GM19240 (cell line): Measurements from ENCODE around the gene TTLL5.

ENCODE experiments used
- DNase-seq: peaks from one replicate; pipeline ENCODE4 v3.0.0; 2011; ENCODE audit warnings: low spot score; ENCODE audit not compliant: insufficient read length

The TTLL5 gene

DNA sequence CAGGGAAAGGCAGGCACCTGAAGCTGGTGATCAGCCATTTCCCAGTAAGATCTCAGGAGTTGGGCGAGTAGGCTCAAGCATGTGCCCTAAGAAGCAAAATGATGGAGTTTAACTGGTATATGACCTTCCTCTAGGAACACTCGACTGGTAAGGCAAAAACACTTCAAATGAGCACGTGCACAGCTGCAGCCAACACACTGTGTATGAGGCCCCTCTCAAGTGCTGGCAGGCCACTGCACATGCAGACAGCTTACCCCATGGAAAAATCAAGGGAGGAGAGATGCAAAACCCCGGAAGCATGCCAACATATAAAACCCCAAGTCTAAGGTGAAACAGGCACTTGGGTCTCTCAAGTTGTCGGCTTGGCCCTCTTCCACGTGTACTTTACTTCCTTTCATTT lies 39.2 kb downstream of the TTLL5 start:
- DNase-seq, result no peak

DNA sequence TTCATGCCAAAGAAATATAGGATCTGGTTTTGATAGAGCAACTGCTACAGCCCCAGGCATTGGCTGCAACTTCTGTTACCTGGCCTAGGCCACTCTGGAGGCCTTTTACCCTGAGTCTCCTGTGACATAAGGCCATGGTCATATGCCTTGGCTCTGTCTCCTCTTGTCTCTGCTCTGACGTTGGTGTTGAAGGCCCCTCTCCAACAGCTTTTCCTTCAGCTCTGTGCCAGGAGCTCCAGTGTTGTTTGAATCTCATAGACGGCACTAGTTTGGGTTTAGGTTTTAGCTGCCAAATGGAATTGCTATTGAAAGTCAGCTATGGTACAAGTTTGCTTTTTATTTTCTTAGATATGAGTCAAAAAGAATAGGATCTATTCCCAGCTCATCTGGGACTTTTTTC lies 41.1 kb downstream of the TTLL5 start:
- no peak for DNase-seq

DNA sequence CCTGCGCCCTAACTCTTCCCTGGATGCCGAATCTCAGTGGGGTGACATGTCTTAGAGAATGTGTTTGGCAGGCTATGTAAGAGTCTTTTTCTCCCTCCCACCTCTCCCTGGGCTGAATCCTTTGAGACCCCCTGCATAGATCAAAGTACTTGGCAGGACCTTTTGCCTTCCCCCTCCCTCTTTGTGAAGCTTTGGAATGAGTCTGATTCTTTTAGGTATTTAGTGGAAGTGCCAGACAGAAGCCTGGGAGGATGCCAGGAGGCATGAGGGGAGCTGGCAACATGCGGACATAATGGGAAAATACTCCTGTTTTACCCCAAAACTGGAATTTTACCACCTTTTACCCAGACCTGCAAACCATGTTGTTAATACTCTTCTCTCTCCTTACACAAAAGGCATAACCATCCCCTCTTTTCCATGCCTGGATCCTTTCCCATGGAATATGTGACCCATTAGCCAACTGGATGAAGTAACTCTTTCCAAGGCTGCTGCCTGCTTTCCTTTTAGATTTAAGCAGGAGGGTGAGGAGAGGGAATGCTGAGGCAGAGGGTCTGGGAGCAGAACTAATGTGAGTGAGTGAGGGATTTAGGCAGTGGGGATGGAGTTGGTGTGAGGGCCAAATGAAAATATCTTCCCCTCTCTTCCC lies 41.7 kb downstream of the TTLL5 start:
- DNase-seq, result no peak

DNA sequence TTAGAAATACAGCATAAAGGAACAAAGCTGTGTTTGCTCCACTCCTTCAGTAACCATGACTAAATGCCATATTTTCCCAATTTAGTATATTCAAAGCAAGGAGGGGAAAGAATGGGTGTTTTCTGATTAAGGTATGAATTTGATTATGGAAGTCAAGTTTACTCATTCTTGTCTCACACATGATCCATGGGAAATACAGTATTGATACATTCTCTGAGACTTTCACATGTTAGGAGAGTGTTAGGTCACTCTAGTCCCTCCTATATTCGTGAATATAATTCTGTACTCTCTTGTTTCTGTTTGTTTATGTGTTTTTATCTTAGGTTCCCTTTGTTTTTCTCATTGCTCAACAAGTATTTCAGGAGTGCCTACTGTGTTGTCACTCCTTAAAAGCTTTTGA lies 42.4 kb downstream of the TTLL5 start:
- DNase-seq, result no peak

DNA sequence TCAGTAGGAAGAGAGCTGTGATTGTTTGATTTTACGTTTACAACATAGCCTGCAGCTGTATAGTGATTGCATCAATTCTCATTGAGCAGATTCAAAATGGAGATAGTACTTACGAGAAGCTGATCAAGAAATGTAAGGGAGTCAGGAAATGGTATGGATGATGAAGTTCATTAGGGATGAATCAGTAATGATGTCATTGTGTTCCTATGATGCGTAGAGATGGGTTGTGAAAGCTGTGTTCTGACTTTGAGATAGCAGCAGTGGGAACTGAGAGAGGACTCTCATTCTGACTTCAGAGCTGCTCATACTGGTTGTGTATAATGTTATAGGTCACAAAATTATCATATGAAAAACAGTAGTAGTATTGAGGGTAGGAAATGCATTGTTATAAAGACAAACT lies 44.0 kb downstream of the TTLL5 start:
- no peak for DNase-seq

DNA sequence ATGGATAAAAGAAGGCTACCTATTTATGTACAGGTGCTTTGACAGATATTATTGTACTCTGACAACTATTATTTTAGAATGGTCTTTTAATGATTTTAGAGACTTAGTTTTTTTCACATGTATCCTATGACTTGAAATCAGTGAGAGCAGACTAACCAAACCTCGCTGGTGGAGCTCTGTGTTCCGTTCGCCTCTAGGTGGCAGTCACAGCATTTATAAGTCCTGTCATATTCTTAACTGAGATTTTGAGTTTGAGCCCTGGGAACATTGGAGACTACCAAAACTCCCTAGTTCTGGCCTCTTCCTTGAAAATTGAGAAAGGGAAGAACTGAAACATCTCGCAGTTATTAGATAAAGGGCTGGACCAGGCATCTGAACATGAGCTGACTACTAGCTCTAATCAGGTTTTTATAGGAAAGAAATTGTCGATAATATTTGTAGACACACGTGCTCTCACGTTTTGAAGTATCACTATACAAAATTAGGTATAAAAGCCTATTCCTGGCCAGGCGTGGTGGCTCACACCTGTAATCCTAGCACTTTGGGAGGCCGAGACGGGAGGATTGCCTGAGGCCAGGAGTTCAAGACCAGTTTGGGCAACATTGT lies 48.3 kb downstream of the TTLL5 start:
- peak; percentile 45 for DNase-seq

DNA sequence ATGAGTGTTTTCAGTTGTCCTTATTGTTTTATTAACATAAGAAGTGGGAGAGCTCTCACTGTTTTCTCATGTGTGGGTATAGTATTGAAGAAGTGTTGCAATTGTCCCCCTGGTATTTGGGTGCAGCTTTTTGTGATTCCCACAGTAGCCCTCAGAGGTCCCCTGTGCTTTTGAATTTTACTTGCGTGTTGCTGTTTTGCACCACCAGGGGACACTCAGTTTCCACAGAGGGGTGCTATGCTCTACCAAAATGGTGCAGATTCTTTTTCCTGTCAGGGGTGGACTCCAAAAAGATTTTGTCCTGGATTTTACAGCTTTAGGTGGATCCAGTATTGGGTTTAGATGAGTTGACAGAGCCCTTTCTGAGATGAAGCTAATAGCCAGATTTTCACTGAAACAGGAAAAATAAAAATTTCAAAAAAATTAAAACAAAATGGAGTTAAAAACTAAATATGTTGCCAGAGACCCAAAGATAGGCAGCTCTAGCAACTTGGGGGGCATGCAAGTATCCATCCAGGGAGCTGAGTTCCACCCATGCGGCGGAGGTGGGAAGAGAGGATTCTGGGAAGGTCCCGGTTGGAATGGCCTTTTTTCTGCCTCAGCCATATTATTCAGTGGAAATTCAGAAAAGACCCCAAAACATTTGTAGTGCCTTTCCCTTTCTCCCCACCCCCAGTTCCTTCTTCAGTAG lies 50.2 kb downstream of the TTLL5 start:
- DNase-seq, result no peak

DNA sequence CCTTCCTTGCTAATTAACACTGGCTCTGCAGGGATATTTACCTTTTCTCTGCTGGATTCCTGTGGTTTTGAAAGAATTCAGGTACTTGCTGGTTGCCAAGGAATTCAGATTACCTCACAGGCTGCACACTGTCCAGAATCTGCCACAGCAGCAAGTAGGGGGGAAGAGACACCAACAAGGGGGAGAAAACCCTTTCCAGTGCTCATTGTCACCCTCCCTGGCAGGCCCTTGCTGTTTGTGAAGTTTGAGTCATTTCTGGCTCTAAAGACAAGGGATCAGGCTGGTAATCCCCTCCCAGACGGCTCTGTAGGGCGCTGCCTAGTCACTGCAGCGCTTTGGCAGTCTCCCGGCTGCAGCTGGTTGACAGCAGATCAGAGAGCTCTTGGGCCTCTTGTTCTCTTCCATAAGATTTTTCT lies 50.8 kb downstream of the TTLL5 start:
- peak; percentile 6 for DNase-seq

DNA sequence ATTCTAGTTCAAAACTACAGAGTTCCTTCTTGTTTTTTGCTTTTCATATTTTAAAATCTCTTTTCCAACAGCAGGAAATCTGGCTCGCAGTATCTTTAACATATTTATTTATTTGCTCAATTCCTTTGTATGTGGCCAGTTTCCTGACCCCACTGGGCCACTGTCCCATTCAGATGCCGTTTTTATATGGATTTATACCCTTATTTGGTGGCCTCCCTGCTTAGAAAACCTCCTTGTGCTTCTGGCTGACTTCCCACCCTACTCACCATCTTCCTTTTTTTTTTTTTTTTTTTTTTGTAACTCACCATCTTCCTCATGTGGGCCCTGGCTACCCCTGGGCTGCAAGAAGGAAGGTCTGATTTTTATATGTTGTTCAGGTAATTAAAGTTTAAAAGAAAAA lies 53.9 kb downstream of the TTLL5 start:
- no peak for DNase-seq

DNA sequence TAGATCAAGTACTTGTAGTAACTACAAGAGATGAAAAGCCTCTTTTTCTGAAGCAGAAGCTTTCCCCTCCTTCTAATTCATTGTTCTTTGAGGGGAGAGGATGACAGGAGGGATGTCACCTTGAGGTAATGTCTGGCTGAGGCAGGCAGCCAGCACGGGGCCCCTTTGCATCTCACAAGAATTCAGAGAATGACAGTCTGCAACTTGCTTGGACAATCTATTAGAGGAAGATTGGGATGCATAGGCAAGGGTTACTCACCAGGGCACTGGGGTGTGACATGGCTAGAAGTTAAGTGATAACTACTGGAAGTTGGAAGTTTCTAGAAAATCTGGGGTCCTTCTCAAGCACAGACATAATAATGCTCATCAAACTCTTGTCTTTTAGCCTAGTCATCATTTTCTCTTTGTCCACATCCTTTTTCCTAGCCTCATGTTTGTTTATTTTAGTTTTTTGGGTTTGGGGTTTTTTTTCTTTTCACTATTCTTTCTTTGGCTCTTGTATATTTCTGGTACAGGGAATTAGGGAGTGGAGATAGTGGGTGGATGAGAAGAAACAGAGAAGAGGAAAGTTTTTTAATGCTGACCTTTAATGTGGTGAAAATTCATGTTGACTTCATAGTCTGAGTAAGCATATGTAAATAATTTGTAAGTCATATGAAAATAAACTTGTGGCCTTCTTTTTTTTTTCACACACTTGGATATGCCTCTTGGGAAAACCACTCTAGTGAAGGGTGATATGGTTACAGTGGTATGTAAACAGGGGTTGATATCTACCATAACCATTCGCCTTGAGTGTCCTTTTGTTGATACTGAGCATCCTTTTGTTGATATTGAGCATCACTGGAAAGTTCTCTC lies 55.1 kb downstream of the TTLL5 start:
- DNase-seq, result no peak

DNA sequence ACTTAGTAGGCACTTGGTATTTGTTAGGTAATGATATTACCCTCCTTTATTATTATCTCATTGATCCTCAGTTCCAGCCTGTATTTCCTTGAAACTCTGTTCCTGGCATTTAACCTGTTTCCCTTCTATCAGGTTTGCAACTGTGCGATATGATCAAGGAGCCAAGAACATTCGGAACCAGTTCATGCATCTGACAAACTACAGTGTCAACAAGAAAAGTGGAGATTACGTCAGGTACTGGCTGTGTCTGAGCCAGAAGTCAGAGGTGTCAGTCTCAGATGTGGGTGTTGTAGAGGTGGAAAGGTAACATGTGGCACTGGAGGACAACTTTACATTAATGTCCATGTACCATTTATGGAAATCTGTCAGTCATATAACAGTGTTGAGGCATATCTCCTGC lies 56.7 kb downstream of the TTLL5 start:
- DNase-seq, result no peak

DNA sequence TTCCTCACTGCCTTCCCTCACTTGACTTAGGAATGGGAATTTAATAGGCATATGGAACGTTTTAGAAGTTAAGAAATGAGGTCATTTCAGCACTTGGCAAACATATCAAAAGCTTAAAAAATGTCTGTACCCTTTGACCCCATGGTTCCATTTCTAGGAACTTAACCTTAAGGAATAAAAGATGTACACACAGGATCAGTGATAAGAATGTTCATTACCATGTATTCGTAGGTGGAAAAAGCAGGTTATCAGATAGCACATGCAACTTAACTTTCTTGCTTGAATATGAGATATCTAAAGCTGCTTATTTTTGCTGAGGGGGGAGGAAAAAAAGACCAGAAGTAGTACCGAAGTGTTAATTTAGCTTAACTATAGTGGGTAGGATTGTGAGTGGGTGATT lies 57.2 kb downstream of the TTLL5 start:
- DNase-seq, result no peak

DNA sequence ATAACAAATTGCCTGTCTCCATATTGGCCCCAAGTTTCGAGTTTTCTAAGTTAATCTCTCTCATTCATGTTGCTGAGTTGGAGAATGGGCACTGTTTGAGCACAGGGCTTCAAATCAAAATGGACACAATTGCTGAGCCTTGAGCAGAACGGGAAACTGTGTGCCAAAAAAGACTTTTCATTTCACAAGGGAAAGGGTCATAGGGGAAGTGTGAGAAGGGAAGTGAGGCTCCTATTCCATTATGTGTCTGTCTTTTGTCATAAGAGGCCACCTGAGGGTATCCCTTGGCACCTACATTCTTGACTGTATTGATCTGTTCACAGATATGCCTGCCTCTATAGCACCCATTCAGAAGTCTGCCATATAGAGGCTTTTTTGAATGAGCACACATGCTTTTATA lies 59.1 kb downstream of the TTLL5 start:
- DNase-seq, result no peak

DNA sequence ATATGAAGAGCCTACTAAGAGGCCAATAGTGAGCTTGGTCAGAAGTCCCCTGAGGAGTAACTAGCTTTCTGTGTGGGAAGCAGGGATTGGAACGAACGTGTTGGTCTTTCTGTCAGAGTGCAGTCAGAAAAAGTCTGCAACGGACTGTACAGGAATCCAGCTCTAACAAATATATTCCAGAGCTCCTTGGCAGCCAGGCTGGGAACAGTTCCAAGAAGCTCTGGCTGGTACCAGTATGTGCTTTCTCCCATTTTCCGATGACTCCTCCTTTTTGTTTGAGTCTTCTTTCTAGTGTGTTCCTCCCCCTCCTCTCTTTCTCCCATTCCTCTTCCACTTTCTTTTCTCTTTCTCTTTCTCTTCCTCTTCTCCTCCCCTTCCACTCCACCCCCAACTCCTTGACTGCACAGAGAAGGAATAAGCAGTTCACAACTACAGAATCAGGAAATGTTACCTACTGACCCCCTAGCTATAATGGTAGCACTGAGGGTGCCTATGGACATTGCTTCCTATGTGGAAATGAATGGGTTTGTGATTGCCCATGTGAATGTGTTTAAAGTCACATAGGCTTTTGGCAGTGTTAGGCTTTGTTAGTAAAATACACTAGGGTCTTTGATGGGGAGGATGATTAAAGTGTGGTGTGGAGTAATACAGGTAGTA lies 59.9 kb downstream of the TTLL5 start:
- no peak for DNase-seq

DNA sequence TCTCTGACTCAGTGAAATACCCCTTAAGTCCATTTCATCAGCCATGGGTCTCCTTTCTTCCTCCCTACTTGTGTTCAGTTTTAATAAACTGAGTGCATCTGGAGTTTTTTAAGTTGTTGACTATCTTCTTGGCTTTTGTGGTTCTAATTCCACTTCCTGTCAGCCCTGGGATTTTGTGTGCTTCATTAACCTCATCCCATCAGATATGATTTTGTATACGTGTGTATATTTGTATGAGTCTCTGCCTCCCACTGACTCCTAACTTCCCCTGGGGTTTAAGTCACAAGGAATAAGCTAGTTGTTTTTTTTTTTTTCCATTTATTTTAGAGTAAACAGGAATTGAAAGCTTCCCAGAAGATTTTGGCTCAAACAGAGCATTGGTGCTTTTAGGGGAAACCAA lies 62.7 kb downstream of the TTLL5 start:
- no peak for DNase-seq

DNA sequence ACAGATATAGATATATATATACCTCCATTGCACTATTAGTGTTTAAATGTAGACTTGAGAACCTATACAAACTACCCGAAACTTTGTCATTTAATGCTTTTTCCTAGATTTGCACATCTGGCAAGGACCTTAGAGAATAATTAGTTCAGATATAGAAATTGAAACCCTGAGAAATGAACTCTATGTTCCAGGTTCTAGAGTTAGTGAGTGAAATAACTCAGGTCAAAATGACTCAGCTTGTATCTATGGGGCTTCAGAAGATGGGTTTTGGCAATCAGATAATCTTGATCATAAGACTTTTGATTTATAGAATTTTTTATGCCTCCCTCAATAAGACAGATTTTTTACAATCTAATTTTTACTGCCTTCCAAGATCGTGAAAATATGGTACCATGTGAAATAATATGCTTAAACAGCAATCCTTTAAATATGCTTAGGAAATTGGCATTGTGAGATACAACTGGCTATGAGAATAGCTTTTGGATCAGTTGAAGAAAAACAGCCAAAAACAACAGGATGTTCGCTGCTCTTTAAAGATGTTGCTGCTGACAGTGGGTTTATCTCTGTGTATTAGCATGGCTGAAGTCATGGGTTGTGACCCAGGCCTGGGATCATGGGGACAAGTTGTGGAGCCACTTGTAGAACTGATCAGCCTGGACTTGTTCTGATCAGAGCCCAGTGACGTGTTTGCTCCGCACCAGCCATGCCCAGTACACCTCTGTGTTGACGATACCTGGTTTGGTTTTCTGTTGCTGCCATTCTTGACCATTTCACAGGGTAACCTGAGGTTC lies 63.6 kb downstream of the TTLL5 start:
- DNase-seq, result no peak

DNA sequence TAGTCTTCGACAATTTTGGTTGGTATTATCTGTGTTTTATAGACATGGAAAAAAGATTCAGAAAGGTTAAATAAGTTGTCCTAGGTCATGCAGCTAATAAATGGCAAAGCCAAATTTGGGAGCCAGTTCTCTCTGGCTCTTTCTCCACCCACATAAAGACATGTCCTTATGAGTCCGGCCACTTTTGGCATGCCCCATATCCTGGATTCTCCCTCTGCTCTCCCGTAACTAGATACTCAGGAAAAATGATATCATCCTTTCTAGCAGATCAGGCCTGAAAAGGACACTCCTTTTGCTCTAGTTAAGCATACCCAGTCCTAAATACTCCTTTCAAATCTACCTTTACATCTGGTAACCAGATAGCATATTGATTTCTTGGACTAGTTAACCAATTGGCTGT lies 64.4 kb downstream of the TTLL5 start:
- DNase-seq, result no peak

DNA sequence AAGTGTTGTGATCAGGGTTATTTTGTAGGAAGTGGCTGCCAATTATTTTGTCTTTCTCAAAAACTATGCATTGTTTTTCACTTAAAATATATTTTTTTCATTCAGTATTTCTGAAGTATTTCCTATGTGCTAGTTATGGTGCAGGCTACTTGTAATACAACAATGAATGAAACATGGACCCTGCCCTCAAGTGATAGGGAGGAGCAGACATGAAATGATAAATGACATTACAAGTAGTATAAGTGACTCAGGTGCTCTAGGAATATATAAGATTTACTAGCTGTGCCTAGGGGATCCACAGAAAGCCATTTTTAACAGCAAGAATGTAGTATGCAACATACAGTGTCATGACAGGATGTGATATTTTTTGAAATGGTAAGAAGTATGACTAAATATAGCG lies 65.3 kb downstream of the TTLL5 start:
- no peak for DNase-seq

DNA sequence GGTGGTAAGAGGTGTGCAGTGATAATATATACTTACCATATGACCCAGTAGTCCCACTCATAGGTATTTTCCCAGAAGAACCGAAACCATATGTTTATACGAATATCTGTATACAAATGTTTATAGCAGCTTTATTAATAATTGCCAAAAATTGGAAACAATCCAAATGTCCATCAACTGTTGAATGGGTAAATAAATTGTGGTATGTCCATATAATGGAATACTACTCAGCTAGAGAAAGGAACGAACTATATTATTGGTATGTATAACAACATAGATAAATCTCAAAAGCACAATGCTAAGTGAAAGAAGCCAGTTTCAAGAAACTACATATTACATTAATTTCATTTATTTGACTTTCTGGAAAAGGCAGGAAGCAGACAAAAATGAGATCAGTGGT lies 66.1 kb downstream of the TTLL5 start:
- no peak for DNase-seq

DNA sequence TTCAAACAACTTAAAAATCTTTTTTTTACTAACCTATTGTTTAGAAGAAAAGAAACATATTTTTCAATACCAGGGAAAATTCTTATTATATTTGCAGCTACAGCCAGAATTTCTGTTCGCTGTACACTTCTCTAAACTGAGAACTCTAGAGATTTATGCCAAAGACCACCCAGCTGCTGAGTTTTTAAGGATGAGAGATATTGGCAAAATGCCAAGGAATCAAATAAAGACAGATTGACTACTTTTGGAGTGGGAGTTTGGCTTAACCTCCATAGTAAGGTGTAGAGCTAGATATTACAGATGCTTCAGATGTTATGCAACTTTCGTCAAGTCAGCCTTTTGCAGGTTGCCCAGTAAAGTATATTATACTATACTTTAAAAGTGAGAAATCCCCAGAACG lies 71.8 kb downstream of the TTLL5 start:
- no peak for DNase-seq

DNA sequence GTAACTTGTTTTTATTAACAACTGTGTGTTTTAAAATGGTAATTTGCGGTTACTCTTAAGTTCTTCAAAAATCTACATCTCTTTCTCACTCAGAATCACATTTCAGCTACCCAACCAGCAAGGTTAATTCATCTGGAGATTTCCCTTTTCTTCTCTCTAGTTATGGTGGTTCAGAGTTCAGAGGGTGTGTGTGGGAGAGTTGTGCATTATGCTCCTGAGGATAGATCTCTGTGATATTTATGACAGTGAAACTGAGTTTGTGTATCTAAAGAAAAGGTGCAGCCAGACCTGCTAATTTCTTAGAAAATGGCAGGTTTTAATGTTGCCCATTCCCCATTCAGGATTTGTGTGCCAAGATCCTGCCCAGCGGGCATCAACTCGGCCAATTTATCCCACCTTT lies 73.8 kb downstream of the TTLL5 start:
- DNase-seq, result no peak
